HG03066 (cell line): Measurements from ENCODE around the gene CEL.
"Not testable (repeated sequence)": the region's sequence is repeated elsewhere in the genome, so short reads cannot be mapped to it uniquely, and the experiment has no call there.

Experiments
- ATAC-seq: cut with Tn5 transposase; IDR thresholded peaks from one replicate; pipeline ENCODE4 v1.9.1; 2021; ENCODE audit warnings: low read depth; ENCODE audit not compliant: unreplicated experiment

Gene CEL

GRCh38 chr9:133063159-133063499, 1.3 kb downstream of the CEL start:
- no peak for ATAC-seq

- no peak for ATAC-seq
These were observed 1.9 kb downstream of the CEL start for GRCh38 chr9:133063500-133064231.

- no peak for ATAC-seq
These were observed 2.7 kb downstream of the CEL start for GRCh38 chr9:133064241-133065069.

GRCh38 chr9:133065070-133065388, 3.2 kb downstream of the CEL start:
- no peak for ATAC-seq

GRCh38 chr9:133066181-133066983, 4.6 kb downstream of the CEL start:
- no peak for ATAC-seq

GRCh38 chr9:133067006-133067405, 5.2 kb downstream of the CEL start:
- ATAC-seq, result no peak

GRCh38 chr9:133067813-133068212, 6.0 kb downstream of the CEL start:
- ATAC-seq, result no peak

GRCh38 chr9:133068431-133068830, 6.7 kb downstream of the CEL start:
- not testable (repeated sequence) for ATAC-seq

GRCh38 chr9:133070500-133070961, 8.8 kb downstream of the CEL start:
- ATAC-seq, result not testable (repeated sequence)

GRCh38 chr9:133070985-133071384, 9.2 kb downstream of the CEL start:
- ATAC-seq, result not testable (repeated sequence)

- no peak for ATAC-seq
These were observed 9.8 kb downstream of the CEL start for GRCh38 chr9:133071484-133072150.

GRCh38 chr9:133072210-133072609, 10.4 kb downstream of the CEL start:
- ATAC-seq, result not testable (repeated sequence)

- no peak for ATAC-seq
These were observed 11.6 kb downstream of the CEL start for GRCh38 chr9:133073086-133074014.

GRCh38 chr9:133074111-133074651, 12.4 kb downstream of the CEL start:
- ATAC-seq, result no peak

GRCh38 chr9:133075925-133076630, 14.3 kb downstream of the CEL start:
- no peak for ATAC-seq

GRCh38 chr9:133076691-133077090, 14.9 kb downstream of the CEL start:
- ATAC-seq, result no peak

- ATAC-seq, result no peak
These were observed 16.7 kb downstream of the CEL start for GRCh38 chr9:133078486-133078885.

GRCh38 chr9:133080161-133080560, 18.4 kb downstream of the CEL start:
- ATAC-seq, result no peak
